Left renal cortex interstitium (tissue), 4 donors: ENCODE measurements around the gene NBAS. TPM values are rescaled to one million over a fixed set of nuclear protein-coding genes. Genes with fewer than 3 reads are reported as not detected.

ENCODE experiments used
- DNase-seq, 4 donors: peaks; one replicate each; pipeline ENCODE4 v3.0.0-alpha.2; 2013; ENCODE audit warnings: low read depth in 4 of 4, low spot score in 2 of 4, missing footprints in 1 of 4
- polyA plus RNA-seq, 4 donors: library from polyadenylated mRNA; unstranded; fragments of 120-200 nt; gene quantifications; one replicate each; pipeline ENCODE4 v1.2.1, GENCODE V29; 2013; ENCODE audit not compliant: insufficient read length in 4 of 4

Gene NBAS
- polyA plus RNA-seq, 4 donors: 59.5 to 62.8 (median 61.5) TPM

DNA sequence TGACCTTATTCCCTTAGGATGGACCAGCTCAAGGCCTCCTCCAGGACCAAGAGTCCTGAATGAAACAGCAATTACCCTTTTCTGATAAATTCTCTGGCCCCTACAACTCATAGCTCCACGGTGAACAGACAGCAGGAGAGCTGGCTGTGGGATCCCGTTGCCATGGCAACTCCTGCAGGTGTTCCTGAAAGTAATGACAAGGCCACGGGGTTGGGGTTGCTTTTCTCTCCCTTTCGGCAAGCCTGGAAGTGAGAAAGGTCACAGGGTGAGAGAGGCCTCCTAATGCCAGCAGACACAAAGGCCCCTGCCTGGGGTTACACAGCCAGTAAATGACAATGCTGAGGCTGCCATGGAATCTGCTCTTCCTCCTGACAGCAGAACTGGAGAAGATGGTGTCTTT is 403.0 kb downstream of the NBAS start:
- no peak for DNase-seq

DNA sequence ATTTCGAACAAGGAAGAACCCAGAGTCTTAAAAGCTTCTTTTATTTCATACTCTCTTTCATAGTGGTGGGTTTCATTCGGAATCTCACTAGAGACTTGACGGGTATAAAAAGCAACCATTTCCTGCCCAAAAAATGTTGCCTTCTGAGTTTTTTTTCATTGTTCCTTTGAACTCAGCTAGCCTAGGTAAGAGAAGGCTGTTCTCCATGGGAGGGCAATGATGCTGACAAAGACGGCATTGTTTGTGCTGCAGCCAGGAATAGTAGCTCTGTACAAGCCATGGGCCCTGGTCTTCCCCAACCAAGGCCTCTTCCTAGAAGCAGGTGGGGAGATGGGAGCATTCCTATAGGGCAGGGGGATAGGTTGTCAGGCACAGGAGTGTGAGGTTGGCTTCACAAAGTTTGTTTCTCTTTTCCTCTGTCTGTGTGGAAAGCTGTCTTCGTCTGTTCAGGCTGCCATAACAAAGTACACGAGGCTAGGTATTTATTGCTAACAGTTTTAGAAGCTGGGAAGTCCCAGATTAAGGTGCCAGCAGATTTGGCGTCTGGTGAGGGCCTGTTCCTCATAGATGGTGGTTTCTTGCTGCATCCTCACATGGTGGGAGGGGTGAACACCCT is 405.1 kb downstream of the NBAS start:
- DNase-seq: no peak

GRCh38 chr2:15154297-15154696 is 406.8 kb downstream of the NBAS start:
- DNase-seq: no peak

DNA sequence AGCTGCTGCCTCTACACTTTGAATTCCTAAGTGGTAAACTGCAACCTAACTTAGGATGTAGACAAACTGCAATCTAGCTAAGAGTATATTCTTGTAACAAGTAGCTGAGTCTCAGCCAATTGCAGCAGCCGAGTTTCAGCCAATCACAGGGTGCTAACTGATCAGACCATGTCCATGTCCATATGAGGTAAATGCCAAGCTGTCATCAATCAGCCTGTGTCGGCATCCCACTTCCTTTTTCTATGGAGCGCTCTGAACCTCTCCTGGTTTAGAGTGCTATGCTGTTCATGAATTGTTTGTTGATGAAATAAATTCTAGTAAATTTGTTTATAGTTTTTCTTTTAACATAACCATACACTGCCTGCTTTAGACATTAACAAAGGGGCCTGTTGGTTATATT is 408.8 kb downstream of the NBAS start:
- DNase-seq: no peak

- no peak for DNase-seq
Observed at GRCh38 chr2:15149063-15149462, 412.1 kb downstream of the NBAS start.

GRCh38 chr2:15147591-15147990 is 413.5 kb downstream of the NBAS start:
- no peak for DNase-seq

DNA sequence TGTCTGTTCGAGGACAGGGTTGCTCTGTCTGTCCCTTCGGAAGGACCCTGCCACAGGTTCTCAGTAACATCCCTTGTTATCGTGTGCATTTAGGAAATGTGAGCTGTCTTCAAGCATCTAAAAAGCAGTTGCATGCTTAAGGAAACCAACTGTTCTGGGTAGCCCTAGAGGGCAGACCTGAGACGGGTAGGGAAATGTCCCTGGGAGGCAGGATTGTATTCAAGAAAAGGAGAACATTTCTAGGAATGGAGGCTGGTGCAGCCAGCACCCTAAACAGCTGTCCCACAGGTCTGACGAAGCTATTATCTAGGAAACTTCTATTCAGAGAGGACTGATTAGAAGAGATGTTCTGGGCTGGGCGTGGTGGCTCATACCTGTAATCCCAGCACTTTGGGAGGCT is 414.2 kb downstream of the NBAS start:
- no peak for DNase-seq

- DNase-seq: no peak
Observed at GRCh38 chr2:15145919-15146318, 415.2 kb downstream of the NBAS start.

- no peak for DNase-seq
Observed at GRCh38 chr2:15145046-15145817, 415.9 kb downstream of the NBAS start.

GRCh38 chr2:15142069-15142689 is 419.0 kb downstream of the NBAS start:
- DNase-seq: no peak

GRCh38 chr2:15141211-15141610 is 419.9 kb downstream of the NBAS start:
- DNase-seq: no peak

GRCh38 chr2:15136639-15137038 is 424.5 kb downstream of the NBAS start:
- no peak for DNase-seq

DNA sequence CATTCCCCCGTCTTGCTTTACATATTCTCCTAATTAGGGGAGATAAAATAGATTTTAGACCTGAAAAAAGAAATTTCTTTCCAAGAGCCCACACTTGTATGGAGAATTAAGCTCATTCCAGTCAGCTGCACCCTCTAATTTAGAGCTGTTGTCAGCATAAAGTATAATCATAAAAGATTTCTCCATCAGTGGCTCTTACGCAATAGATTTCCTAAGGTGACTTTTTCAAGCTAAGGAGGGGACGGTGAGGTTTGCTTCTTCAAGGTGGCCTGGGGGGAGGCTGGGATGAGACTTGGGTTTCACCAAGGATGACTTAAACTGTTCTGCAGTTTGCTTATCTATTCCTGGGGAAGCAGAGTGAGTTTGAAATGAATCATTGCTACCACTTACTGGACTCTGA is 426.2 kb downstream of the NBAS start:
- DNase-seq: no peak

- DNase-seq: no peak
Observed at GRCh38 chr2:15133461-15133860, 427.7 kb downstream of the NBAS start.

DNA sequence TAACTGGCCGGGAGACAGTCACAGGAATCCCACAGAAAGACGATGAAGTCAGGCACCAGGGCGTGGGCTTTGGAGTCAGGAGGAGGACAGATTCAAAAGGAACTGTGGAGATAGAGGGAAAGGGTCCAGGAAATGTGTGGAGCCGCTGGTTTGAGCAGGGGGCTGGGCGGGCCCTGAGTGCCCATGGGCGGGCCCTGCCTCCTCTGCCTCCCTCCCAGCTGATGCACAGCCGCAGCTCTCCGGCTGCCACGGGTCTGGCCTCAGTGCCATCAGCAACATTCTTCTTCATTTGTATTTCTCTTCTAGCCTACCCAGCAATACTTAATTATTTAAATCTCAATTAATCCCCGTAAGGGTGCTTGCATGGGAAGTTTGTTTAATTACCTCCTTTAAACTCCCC is 432.3 kb downstream of the NBAS start:
- DNase-seq: no peak

GRCh38 chr2:15127876-15128275 is 433.3 kb downstream of the NBAS start:
- DNase-seq: no peak

DNA sequence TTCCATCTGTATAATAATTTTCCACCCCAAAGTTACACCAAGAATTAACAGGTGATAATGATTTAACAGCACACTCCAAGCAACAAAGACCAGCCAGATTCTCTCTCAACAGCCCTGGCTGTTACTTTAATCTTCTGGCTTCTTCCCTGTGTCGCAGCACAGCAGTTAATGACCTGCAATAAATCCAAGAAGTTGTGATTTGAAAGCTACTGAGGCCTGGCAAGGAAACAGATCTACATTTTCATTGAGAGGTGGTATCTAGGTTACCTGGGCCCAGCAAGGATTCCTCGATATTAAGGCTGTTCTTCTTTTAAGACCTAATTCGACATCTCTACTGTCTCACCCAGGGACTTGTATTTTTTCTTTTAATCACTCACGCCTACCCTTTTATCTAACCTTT is 433.8 kb downstream of the NBAS start:
- DNase-seq: no peak

DNA sequence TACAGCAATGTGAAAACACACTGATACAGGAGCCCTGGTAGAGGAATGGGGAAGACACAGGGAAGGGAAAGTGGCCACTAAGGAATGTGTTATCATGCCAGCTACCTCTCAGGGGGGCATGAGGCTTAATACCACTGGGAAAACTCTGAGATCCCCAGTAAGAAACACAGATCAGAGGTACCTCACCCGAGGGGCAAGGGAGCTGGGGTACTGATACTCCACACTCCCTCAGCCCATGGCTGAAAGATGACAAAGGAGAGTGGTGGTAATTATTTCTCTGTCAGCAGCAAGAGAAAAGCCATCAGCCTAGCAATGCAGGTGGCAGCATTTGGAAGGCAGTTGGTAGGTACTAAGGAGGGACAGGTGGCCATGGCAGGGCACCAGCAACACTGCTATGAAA is 434.8 kb downstream of the NBAS start:
- no peak for DNase-seq

DNA sequence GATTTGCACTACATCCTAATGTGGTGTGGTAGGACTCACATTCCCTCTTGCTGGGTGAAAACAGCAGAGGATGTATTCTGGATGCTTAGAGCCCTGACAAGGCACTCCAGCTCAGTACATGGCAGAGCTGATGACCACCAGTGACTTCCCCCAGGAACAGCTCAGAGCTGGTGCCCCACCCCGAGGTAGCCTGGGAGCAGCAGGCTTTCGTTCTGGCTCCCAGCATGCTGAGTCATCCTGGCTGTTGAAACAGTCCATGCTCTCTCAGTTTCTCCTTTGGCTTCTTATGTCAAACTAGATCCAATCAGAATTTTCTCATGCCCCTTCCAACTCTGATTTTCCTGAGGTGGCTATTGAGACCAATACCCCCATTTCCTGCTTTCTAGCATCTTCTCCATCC is 438.2 kb downstream of the NBAS start:
- DNase-seq: no peak

- DNase-seq: no peak
Observed at GRCh38 chr2:15120631-15121030, 440.5 kb downstream of the NBAS start.

DNA sequence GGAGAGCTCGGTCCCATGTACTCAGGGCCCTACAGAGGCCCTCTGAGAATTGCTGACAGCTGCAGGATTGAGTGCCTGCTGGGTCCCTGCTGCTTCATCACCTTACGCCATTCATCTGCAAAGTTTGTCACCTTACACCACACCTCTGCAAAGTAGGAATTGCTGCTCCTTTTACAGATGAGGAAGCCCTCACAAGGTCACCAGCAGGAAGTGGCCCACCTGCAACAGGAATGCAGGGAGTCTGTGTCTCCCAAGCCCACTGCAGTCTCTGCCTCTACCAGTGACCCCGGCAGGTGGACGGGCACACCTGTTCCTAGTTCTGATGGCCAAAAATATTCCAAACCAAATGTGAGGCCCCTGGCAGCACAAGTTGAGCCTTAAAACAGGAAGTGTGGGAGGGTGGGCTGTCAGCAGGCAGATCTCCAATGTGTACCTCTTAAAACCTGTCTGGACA is 441.4 kb downstream of the NBAS start:
- no peak for DNase-seq
